ENCODE results near the gene ZNF217.
A peak's percentile ranks its signal among the peaks of the same experiment; 100 is the strongest.
"Not testable (repeated sequence)": the region's sequence is repeated elsewhere in the genome, so short reads cannot be mapped to it uniquely, and the experiment has no call there.

The ZNF217 gene

GRCh38 chr20:53621482-53622246 lies 28.0 kb upstream of the ZNF217 start:
- peak; percentile 68 for DNase-seq

DNA sequence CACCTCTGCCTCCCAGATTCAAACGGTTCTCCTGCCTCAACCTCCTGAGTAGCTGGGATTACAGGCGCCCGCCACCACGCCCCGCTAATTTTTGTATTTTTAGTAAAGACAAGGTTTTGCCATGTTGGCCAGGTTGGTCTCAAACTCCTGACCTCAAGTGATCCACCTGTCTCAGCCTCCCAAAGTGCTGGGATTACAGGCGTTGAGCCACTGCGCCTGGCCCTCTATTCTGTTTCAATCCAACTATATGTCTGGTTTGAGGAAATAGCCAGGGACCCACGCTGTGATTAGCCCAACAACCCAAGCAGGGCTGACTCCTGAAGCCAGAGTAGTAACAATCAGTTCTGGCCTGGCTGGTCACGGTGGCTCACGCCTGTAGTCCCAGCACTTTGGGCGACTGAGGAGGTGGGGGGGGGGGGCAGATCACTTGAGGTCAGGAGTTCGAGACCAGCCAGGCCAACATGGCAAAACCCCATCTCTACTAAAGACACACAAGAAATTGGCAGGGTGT lies 24.9 kb upstream of the ZNF217 start:
- not testable (repeated sequence) for DNase-seq

- no peak for DNase-seq
Observed at GRCh38 chr20:53617791-53618489, 24.3 kb upstream of the ZNF217 start.

DNA sequence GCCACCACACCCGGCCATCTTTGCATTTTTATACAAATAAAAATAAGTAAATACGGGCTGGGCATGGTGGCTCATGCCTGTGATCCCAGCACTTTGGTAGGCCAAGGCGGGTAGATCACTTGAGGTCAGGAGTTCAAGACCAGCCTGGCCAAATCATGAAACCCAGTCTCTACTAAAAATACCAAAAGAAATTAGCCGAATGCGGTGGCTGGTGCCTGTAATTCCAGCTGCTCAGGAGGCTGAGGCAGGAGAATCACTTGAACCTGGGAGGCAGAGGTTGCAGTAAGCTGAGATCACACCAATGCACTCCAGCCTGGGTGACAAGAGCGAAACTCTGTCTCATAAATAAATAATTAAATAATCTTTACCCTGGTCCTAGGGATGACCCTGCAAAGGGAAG lies 22.9 kb upstream of the ZNF217 start:
- DNase-seq: not testable (repeated sequence)

- no peak for DNase-seq
Observed at GRCh38 chr20:53613748-53614147, 20.1 kb upstream of the ZNF217 start.

GRCh38 chr20:53612289-53612688 lies 18.6 kb upstream of the ZNF217 start:
- DNase-seq: not testable (repeated sequence)

DNA sequence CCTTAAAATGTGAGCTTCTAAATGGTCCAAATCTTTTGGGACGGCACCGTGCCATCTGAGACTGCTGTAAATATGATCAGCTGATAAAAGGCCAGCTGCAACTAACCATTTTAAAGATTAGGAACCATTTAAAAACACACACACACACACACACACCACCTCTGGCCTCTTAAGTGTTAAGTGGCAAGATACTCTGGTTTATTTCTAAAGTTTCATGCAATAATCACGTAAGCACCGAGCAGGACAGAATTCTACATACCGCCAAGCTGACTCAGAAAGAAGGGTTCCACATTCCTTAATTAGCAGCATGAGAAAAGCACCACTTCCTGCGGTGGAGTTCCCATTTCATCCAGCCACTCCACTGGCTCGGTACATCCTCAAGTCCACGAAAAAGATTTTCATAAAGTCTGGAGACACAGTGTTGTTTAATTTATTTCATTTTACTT lies 17.8 kb upstream of the ZNF217 start:
- no peak for DNase-seq

DNA sequence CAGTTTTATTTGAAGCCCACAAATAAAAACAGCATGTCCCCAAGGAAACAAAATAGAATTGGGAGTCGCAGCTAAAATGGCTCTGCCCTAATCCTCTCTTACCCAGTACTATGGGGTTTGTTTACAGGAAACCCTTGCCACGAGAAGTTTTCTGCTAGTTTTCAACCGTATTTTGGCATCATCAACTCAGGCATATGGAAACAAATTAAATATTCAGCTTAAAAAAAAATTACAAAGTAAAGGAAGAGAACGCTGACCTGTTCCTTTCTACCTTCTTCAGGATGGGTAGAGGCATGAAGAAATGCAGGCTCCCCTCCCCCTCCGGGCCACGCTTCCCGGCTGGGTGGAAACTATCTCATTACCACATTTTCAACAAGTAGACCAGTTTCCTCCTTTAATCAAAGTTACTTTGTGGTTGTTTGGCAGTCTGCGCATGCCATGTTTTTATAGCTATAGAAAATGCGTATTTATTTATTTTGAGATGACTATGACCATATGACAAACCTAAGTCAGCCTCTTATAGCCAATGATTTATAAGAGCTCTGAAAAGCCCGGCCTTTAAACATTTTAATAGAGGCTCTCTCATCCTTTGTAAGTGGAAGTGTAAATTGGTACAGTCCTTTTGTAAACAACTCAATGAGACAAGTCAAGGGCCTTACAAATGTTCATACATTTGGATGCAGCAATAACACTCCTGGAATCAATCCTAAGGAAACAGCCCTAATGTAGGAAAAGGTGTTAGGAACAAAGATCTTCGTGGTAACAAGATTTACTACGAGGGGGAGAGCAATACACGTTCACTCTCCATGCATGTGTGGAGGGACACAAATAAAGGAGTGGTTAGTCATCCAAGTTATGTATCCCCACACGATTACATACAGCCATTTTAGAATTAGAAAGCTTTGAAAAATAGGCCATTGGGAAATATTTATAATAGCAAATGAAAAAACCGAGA lies 16.1 kb upstream of the ZNF217 start:
- DNase-seq: peak; percentile 85

GRCh38 chr20:53608456-53609452 lies 15.1 kb upstream of the ZNF217 start:
- DNase-seq: no peak

DNA sequence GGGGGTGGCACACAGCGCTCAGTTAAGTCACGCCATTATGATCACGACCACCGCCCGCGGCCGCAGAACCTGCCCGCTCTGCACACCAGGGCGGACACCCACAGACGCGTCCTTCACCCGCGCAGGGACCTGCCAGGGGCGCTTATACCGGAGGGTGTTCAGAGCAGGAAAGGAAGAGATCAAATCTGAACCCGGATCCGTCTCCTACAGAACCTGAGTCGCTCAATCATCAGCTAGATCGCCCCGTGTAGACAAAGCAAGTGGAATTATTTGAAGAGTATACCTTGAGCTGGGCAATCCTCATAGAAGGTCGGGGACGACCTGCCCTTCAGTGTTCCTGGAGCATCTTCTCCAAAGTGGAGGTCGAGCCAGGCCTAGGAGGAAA lies 14.4 kb upstream of the ZNF217 start:
- no peak for DNase-seq

- no peak for DNase-seq
Observed at GRCh38 chr20:53606364-53606985, 12.8 kb upstream of the ZNF217 start.

DNA sequence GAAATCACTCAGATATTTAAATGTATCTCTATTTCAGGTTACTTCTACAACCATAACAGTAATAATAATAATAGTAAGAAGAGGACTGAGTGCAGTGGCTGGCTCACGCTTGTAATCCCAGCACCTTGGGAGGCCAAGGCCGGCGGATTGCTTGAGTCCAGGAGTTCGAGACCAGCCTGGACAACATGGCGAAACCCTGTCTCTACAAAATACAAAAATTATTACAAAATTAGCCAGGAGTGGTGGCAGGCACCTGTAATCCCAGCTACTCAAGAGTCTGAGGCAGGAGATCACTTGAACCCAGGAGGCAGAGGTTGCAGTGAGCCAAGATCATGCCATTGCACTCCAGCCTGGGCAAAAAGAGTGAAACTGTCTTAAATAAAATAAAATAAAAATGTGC lies 11.8 kb upstream of the ZNF217 start:
- DNase-seq: not testable (repeated sequence)

DNA sequence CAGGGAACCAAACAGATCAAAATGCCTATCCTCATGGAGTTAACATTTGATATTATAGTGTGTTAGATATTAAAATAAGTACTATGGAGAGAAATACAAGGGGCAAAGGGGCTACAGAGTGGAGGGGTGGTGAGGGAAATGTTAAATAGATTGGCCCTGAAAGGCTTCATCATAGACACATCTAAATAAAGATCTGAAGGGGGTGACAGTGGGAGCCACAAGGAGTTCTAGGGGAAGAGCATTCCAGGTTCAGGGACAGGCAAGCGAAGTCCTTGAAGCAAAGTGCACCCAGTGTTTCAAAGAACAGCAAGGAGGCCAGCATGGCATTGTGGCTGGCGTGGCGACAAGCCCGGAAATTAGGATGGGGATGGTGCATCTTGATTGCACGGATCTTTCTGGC lies 11.2 kb upstream of the ZNF217 start:
- not testable (repeated sequence) for DNase-seq

DNA sequence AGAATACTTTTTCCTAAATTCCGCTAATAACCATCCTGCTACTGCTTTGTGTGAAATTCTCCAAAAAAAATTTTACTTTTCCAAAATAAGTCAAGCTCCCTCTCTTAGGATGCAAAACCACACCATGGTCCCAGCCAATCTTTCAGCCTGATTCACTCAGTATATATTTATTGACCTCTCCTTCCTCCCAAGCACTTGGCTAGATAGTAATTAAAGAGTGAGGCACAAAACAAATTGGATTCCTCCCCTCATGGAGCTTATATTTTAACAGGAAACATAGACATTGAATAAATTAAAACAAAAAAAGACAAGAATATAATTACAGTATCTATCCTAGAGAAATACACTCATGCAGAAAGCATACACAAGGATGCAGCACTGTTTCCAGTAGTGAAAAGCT lies 9.0 kb upstream of the ZNF217 start:
- no peak for DNase-seq

GRCh38 chr20:53599910-53600632 lies 6.4 kb upstream of the ZNF217 start:
- DNase-seq: no peak

GRCh38 chr20:53599378-53599777 lies 5.7 kb upstream of the ZNF217 start:
- DNase-seq: no peak

DNA sequence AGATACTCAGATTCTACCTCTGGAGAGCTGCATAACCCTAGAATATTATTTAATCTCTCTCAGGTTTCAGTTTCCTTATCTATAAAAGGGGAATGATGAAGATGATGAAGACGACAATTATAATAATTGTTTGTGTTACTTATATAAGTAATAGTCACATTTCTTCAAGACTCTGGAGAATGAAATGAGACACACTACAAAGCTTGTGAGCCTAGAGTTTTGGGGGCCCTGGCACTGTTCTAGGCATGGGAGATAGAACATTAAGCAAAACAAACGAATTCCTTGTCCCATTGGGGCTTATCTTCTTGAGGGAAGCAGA lies 5.4 kb upstream of the ZNF217 start:
- DNase-seq: no peak

- DNase-seq: no peak
Observed at GRCh38 chr20:53598140-53599043, 4.8 kb upstream of the ZNF217 start.

DNA sequence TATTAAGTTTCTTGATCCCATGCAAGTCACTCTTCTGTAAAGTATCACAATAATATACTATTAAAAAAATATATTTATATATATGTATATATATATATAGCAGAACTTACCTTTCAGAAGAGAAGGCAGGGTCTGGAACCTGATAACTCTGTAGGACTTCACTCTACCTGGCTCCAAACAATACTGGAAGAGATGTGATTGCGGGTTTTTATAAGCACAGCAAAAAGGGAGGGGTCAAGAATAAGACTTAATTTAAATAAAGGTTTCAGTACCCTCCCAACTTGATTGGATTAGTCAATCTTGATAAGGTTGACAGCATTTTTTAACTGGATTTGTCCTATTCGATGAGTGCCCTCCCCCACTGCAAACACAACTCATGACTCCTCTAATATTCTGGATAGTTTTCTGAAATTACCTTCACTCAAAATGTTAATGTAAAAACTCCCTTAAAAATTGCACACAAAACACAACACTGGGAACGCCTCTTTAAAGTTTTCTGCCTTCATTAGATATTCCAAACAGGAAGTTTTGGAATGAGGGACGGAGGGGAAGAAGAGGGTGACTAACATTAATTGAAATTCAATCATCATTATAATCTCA lies 4.0 kb upstream of the ZNF217 start:
- no peak for DNase-seq
